ENCODE measurements around the gene FXN. TPM values are rescaled to one million over a fixed set of nuclear protein-coding genes. Genes with fewer than 3 reads are reported as not detected.
A peak's percentile ranks its signal among the peaks of the same experiment; 100 is the strongest.

The FXN gene
- total and polyA plus RNA-seq, 12 donors, result 7.8 to 41.8 (median 35.0) TPM

- Histone ChIP-seq H3K36me3 (peaks cover 0 to 4% (median 0%) of the 10 kb centered on the region in 9 donors), H3K27me3 (no peaks in the 10 kb centered on the region), H3K4me1 (peaks cover 0 to 41% (median 21%) of the 10 kb centered on the region in 9 donors), H3K4me3 (no peak overlapping the region), H3K27ac (peak overlapping the region; percentile 36 to 85 (median 72)), H3K9me3 (peaks cover 0 to 3% (median 0%) of the 10 kb centered on the region in 11 donors)
- no peak for TF ChIP-seq CTCF (IDR thresholded peaks at IDR 0.05)
- peak; percentile 83 to 98 (median 93) for ATAC-seq
- peak in 1 of 2 donors; percentile 58 for DNase-seq
- WGBS, 2 donors, result 0% methylated on average over 1 of the region's 1 CpG
- intact Hi-C loops (cut with DNase I), result loop anchor here in 2 of 10 donors (5.0 to 10.0 kb wide), 2 partner anchors 54 to 56 kb away; no protein-coding TSS in a partner anchor
These were observed 43.0 kb downstream of the FXN start for GRCh38 chr9:69078581-69078980.

GRCh38 chr9:69079186-69079585 is 43.6 kb downstream of the FXN start:
- intact Hi-C loops (cut with DNase I), result loop anchor here in 2 of 10 donors (5.0 to 10.0 kb wide), 2 partner anchors 53 to 56 kb away; no protein-coding TSS in a partner anchor
- no peak overlapping the region for H3K4me3 ChIP-seq

GRCh38 chr9:69081261-69081660 is 45.7 kb downstream of the FXN start:
- H3K4me1 ChIP-seq, result peaks cover 2 to 46% (median 22%) of the 10 kb centered on the region in 9 donors
- intact Hi-C loops (cut with DNase I), result loop anchor here in 1 of 10 donors (5.0 kb wide), 1 partner anchor 41 kb away; no protein-coding TSS in a partner anchor
- no peak for TF ChIP-seq CTCF (IDR thresholded peaks at IDR 0.05)
- H3K36me3 ChIP-seq, result no peaks in the 10 kb centered on the region
- no peak overlapping the region for H3K4me3 ChIP-seq
- WGBS, 2 donors, result 90 to 97% methylated on average over 4 of the region's 4 CpGs
- H3K27ac ChIP-seq, result no peak overlapping the region
- DNase-seq (no peak), ATAC-seq (no peak)
- H3K27me3 ChIP-seq, result no peaks in the 10 kb centered on the region
- peaks cover 0 to 3% (median 0%) of the 10 kb centered on the region in 11 donors for H3K9me3 ChIP-seq

More at GRCh38 chr9:69079186-69079585, 43.6 kb downstream of the FXN start:
- no peak for TF ChIP-seq CTCF (IDR thresholded peaks at IDR 0.05)
- H3K27ac ChIP-seq, result peak overlapping the region; percentile 36 to 85 (median 72)
- peaks cover 0 to 3% (median 0%) of the 10 kb centered on the region in 11 donors for H3K9me3 ChIP-seq
- DNase-seq (no peak), ATAC-seq (peak in 1 of 8 donors; percentile 6)
- H3K36me3 ChIP-seq, result no peaks in the 10 kb centered on the region
- peaks cover 0 to 41% (median 21%) of the 10 kb centered on the region in 9 donors for H3K4me1 ChIP-seq
- H3K27me3 ChIP-seq, result no peaks in the 10 kb centered on the region

- no peak overlapping the region for H3K4me3 ChIP-seq
- no peak for TF ChIP-seq CTCF (IDR thresholded peaks at IDR 0.05)
- DNase-seq (no peak), ATAC-seq (no peak)
- peaks cover 0 to 3% (median 0%) of the 10 kb centered on the region in 11 donors for H3K9me3 ChIP-seq
- intact Hi-C loops (cut with DNase I), result loop anchor here in 1 of 10 donors (5.0 kb wide), 1 partner anchor 39 kb away; no protein-coding TSS in a partner anchor
- WGBS, 2 donors, result 66 to 77% methylated on average over 3 of the region's 3 CpGs
- no peaks in the 10 kb centered on the region for H3K27me3 ChIP-seq
- H3K27ac ChIP-seq, result peak overlapping the region in 2 of 10 donors; percentile 36 to 49
- H3K4me1 ChIP-seq, result peaks cover under 1 to 36% (median 14%) of the 10 kb centered on the region in 9 donors
- no peaks in the 10 kb centered on the region for H3K36me3 ChIP-seq
These were observed 47.8 kb downstream of the FXN start for GRCh38 chr9:69083321-69083720.
